Measurements from ENCODE around the gene TSPAN16. TPM values are rescaled to one million over a fixed set of nuclear protein-coding genes. Genes with fewer than 3 reads are reported as not detected.

The TSPAN16 gene
- not detected for total RNA-seq (ENCODE audit: unreplicated experiment)
- long read RNA-seq, partial matches to known transcripts: 0 of 19 reads
- long read RNA-seq, other reads (novel, unspliced or antisense): 19 of 19 reads

GRCh38 chr19:11295665-11296245, at the start of gene TSPAN16:
Gene TSPAN16 (plus strand): TSS chr19:11296160. CDS start chr19:11296298, 138 bp downstream.
- Mint-ChIP-seq H3K27ac (ENCODE audit: unreplicated experiment) (no peak within 1 kb of the TSS), H3K4me1 (ENCODE audit: low read depth, unreplicated experiment) (peaks cover 4% of the 10 kb centered on the region), H3K36me3 (ENCODE audit: unreplicated experiment) (peaks cover 6% of the 10 kb centered on the region), H3K9me3 (ENCODE audit: unreplicated experiment) (peaks cover 6% of the 10 kb centered on the region), H3K4me3 (ENCODE audit: unreplicated experiment) (no peak within 1 kb of the TSS), H3K27me3 (ENCODE audit: unreplicated experiment) (peaks cover 4% of the 10 kb centered on the region)
- DNase-seq: no peak
- TF ChIP-seq CTCF (IDR thresholded peaks at IDR 0.05; ENCODE audit: partially characterized antibody, unreplicated experiment): no peak

- no peak for TF ChIP-seq CTCF (IDR thresholded peaks at IDR 0.05; ENCODE audit: partially characterized antibody, unreplicated experiment)
- no peak overlapping the region for H3K27ac Mint-ChIP-seq (ENCODE audit: unreplicated experiment)
- no peak for DNase-seq
- H3K27me3 Mint-ChIP-seq (ENCODE audit: unreplicated experiment): peaks cover 8% of the 10 kb centered on the region
- peaks cover 1% of the 10 kb centered on the region for H3K9me3 Mint-ChIP-seq (ENCODE audit: unreplicated experiment)
- H3K4me3 Mint-ChIP-seq (ENCODE audit: unreplicated experiment): no peak overlapping the region
- no peaks in the 10 kb centered on the region for H3K4me1 Mint-ChIP-seq (ENCODE audit: low read depth, unreplicated experiment)
- H3K36me3 Mint-ChIP-seq (ENCODE audit: unreplicated experiment): no peaks in the 10 kb centered on the region
These were observed 49.0 kb upstream of the TSPAN16 start for GRCh38 chr19:11246941-11247340.

DNA sequence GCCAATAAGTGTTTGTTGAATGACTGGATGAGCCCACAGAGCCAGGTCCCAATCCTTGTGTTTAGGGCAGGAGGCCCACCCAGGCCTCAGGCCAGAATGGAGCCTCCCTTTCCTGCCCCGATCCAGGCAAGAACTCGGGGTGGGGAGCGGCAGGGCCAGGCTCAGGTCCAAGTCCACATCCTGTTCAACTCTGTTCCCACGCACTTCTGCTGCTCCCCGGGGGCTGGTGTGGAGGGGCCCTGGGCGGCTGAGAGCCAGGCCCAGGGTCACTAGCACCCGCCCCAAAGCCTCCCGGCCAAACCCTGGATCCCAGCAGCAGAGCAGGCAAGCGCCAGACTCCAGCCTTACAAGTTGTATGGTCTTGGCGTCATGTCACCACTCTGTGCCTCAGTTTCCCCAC, 48.6 kb upstream of the TSPAN16 start:
- Mint-ChIP-seq H3K9me3 (ENCODE audit: unreplicated experiment) (peaks cover 2% of the 10 kb centered on the region), H3K4me3 (ENCODE audit: unreplicated experiment) (no peak overlapping the region), H3K36me3 (ENCODE audit: unreplicated experiment) (no peaks in the 10 kb centered on the region), H3K27me3 (ENCODE audit: unreplicated experiment) (peaks cover 8% of the 10 kb centered on the region), H3K27ac (ENCODE audit: unreplicated experiment) (no peak overlapping the region), H3K4me1 (ENCODE audit: low read depth, unreplicated experiment) (no peaks in the 10 kb centered on the region)
- TF ChIP-seq CTCF (IDR thresholded peaks at IDR 0.05; ENCODE audit: partially characterized antibody, unreplicated experiment): no peak
- DNase-seq: no peak

- Mint-ChIP-seq H3K4me1 (ENCODE audit: low read depth, unreplicated experiment) (no peaks in the 10 kb centered on the region), H3K27me3 (ENCODE audit: unreplicated experiment) (peaks cover 4% of the 10 kb centered on the region), H3K27ac (ENCODE audit: unreplicated experiment) (no peak overlapping the region), H3K4me3 (ENCODE audit: unreplicated experiment) (no peak overlapping the region), H3K9me3 (ENCODE audit: unreplicated experiment) (peaks cover 3% of the 10 kb centered on the region), H3K36me3 (ENCODE audit: unreplicated experiment) (no peaks in the 10 kb centered on the region)
- no peak for TF ChIP-seq CTCF (IDR thresholded peaks at IDR 0.05; ENCODE audit: partially characterized antibody, unreplicated experiment)
- no peak for DNase-seq
These were observed 48.0 kb upstream of the TSPAN16 start for GRCh38 chr19:11247934-11248333.

DNA sequence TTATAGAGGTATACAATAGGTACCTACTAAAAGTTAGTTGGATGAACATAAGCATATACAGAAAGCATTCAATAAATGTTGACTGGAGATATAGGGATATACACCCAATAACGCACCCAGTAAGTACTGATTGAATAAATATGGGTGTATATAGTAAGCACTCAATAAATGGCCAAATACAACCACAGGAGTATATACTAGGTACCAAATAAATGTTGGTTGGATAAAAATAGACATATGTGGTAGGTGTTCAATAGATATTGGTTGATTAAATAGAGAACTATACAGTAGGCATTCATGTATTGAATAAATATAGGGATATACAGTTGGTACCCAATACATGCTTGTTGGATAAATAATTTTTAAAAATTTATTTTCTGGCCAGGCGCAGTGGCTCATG, 47.1 kb upstream of the TSPAN16 start:
- DNase-seq: no peak
- Mint-ChIP-seq H3K4me3 (ENCODE audit: unreplicated experiment) (no peak overlapping the region), H3K4me1 (ENCODE audit: low read depth, unreplicated experiment) (no peaks in the 10 kb centered on the region), H3K36me3 (ENCODE audit: unreplicated experiment) (no peaks in the 10 kb centered on the region), H3K27ac (ENCODE audit: unreplicated experiment) (no peak overlapping the region), H3K27me3 (ENCODE audit: unreplicated experiment) (peaks cover 4% of the 10 kb centered on the region), H3K9me3 (ENCODE audit: unreplicated experiment) (peaks cover 2% of the 10 kb centered on the region)
- TF ChIP-seq CTCF (IDR thresholded peaks at IDR 0.05; ENCODE audit: partially characterized antibody, unreplicated experiment): no peak
